Measurements from ENCODE around the gene YOD1. TPM values are rescaled to one million over a fixed set of nuclear protein-coding genes. Genes with fewer than 3 reads are reported as not detected.
A peak's percentile ranks its signal among the peaks of the same experiment; 100 is the strongest.

The YOD1 gene
- total and polyA plus RNA-seq, 2 of the 13 experiments (the other 11 are each of a cell fraction or from before 2014, with no cell fraction given) = 3.4 to 9.1 TPM

DNA sequence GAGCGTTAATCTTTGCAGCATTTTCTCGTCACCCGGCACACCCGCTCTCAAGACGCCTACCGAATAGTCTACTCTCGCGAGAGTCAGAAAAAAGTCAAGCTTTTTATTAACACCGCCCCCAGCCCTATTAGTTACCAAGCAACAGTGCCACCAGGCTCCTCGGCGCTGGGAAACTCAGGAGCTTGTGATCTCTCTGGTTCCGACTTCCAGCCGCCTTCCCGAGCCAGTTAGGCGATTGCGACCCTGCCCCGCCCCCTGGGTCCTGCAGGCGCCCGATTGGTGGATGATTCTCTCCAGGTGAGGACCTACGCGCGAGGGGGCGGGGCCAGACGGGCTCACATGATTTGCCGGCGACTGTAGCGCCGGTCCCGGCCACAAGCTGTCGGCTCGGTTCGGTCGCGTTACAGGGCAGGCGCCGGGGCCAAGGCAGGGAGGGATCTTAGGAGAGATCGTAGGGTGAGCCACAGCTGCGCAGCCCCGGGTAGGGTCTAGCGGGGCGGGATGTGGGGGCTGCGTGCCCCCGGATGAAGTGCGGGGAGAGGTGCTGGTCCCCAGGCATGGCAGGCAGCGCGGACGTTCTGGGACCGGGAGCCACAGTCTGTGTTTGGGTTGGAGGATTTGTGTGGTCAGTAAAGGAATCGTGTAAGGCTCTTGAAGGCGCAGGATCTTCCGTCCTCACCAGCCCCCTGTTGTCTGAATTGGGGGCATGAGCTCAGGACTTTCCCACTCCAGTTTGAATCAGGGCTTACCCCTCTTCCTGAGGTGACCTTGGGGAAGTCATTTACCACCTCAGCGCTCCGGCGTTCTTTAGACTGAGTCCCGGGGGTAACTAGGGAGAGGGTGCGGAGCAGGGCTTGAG is 2.1 kb upstream of the YOD1 start, which contains the start of gene PFKFB2 (continued):
- no peak for TF ChIP-seq HNF4A (CRISPR knock-in tag; IDR thresholded peaks at IDR 0.05)
- peak; percentile 75 for TF ChIP-seq NFYB (CRISPR knock-in tag; IDR thresholded peaks at IDR 0.05)
- peak; percentile 36; the same call in 1 of the 2 replicates for TF ChIP-seq NFKB2 (CRISPR knock-in tag; IDR thresholded peaks at IDR 0.05; ENCODE audit: borderline replicate concordance)
- no peak for TF ChIP-seq ZNF326 (CRISPR knock-in tag; IDR thresholded peaks at IDR 0.05; ENCODE audit: borderline replicate concordance)
- TF ChIP-seq, protein P1, sequence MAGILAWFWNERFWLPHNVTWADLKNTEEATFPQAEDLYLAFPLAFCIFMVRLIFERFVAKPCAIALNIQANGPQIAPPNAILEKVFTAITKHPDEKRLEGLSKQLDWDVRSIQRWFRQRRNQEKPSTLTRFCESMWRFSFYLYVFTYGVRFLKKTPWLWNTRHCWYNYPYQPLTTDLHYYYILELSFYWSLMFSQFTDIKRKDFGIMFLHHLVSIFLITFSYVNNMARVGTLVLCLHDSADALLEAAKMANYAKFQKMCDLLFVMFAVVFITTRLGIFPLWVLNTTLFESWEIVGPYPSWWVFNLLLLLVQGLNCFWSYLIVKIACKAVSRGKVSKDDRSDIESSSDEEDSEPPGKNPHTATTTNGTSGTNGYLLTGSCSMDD (CRISPR knock-in tag; IDR thresholded peaks at IDR 0.05) = no peak
- TF ChIP-seq XBP1 (CRISPR knock-in tag; IDR thresholded peaks at IDR 0.05) = no peak
- TF ChIP-seq, protein P2, sequence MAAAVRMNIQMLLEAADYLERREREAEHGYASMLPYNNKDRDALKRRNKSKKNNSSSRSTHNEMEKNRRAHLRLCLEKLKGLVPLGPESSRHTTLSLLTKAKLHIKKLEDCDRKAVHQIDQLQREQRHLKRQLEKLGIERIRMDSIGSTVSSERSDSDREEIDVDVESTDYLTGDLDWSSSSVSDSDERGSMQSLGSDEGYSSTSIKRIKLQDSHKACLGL (CRISPR knock-in tag; IDR thresholded peaks at IDR 0.05) = peak; percentile 68; the same call in 1 of the 2 replicates
- TF ChIP-seq ETV6 (CRISPR knock-in tag; conservative IDR thresholded peaks at IDR 0.05) = no peak
- no peak for TF ChIP-seq SP140L (CRISPR knock-in tag; IDR thresholded peaks at IDR 0.05; ENCODE audit: borderline replicate concordance)
- TF ChIP-seq, protein P3, sequence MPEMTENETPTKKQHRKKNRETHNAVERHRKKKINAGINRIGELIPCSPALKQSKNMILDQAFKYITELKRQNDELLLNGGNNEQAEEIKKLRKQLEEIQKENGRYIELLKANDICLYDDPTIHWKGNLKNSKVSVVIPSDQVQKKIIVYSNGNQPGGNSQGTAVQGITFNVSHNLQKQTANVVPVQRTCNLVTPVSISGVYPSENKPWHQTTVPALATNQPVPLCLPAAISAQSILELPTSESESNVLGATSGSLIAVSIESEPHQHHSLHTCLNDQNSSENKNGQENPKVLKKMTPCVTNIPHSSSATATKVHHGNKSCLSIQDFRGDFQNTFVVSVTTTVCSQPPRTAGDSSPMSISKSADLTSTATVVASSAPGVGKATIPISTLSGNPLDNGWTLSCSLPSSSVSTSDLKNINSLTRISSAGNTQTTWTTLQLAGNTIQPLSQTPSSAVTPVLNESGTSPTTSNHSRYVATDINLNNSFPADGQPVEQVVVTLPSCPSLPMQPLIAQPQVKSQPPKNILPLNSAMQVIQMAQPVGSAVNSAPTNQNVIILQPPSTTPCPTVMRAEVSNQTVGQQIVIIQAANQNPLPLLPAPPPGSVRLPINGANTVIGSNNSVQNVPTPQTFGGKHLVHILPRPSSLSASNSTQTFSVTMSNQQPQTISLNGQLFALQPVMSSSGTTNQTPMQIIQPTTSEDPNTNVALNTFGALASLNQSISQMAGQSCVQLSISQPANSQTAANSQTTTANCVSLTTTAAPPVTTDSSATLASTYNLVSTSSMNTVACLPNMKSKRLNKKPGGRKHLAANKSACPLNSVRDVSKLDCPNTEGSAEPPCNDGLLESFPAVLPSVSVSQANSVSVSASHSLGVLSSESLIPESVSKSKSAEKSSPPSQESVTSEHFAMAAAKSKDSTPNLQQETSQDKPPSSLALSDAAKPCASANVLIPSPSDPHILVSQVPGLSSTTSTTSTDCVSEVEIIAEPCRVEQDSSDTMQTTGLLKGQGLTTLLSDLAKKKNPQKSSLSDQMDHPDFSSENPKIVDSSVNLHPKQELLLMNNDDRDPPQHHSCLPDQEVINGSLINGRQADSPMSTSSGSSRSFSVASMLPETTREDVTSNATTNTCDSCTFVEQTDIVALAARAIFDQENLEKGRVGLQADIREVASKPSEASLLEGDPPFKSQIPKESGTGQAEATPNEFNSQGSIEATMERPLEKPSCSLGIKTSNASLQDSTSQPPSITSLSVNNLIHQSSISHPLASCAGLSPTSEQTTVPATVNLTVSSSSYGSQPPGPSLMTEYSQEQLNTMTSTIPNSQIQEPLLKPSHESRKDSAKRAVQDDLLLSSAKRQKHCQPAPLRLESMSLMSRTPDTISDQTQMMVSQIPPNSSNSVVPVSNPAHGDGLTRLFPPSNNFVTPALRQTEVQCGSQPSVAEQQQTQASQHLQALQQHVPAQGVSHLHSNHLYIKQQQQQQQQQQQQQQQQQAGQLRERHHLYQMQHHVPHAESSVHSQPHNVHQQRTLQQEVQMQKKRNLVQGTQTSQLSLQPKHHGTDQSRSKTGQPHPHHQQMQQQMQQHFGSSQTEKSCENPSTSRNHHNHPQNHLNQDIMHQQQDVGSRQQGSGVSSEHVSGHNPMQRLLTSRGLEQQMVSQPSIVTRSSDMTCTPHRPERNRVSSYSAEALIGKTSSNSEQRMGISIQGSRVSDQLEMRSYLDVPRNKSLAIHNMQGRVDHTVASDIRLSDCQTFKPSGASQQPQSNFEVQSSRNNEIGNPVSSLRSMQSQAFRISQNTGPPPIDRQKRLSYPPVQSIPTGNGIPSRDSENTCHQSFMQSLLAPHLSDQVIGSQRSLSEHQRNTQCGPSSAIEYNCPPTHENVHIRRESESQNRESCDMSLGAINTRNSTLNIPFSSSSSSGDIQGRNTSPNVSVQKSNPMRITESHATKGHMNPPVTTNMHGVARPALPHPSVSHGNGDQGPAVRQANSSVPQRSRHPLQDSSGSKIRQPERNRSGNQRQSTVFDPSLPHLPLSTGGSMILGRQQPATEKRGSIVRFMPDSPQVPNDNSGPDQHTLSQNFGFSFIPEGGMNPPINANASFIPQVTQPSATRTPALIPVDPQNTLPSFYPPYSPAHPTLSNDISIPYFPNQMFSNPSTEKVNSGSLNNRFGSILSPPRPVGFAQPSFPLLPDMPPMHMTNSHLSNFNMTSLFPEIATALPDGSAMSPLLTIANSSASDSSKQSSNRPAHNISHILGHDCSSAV (CRISPR knock-in tag; IDR thresholded peaks at IDR 0.05; ENCODE audit: borderline replicate concordance) = no peak
- no peak for TF ChIP-seq KLF6 (CRISPR knock-in tag; IDR thresholded peaks at IDR 0.05)
- TF ChIP-seq, protein P4, sequence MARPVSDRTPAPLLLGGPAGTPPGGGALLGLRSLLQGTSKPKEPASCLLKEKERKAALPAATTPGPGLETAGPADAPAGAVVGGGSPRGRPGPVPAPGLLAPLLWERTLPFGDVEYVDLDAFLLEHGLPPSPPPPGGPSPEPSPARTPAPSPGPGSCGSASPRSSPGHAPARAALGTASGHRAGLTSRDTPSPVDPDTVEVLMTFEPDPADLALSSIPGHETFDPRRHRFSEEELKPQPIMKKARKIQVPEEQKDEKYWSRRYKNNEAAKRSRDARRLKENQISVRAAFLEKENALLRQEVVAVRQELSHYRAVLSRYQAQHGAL (CRISPR knock-in tag; IDR thresholded peaks at IDR 0.05; ENCODE audit: not compliant biosample characterization) = no peak
- peak; percentile 89 for TF ChIP-seq TAF1 (CRISPR knock-in tag; IDR thresholded peaks at IDR 0.05)
- TF ChIP-seq, protein P5, sequence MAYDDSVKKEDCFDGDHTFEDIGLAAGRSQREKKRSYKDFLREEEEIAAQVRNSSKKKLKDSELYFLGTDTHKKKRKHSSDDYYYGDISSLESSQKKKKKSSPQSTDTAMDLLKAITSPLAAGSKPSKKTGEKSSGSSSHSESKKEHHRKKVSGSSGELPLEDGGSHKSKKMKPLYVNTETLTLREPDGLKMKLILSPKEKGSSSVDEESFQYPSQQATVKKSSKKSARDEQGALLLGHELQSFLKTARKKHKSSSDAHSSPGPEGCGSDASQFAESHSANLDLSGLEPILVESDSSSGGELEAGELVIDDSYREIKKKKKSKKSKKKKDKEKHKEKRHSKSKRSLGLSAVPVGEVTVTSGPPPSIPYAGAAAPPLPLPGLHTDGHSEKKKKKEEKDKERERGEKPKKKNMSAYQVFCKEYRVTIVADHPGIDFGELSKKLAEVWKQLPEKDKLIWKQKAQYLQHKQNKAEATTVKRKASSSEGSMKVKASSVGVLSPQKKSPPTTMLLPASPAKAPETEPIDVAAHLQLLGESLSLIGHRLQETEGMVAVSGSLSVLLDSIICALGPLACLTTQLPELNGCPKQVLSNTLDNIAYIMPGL (CRISPR knock-in tag; IDR thresholded peaks at IDR 0.05; ENCODE audit: borderline replicate concordance in 1 of 2, low read depth in 1 of 2) = peak; percentile 49 to 79
- peak; percentile 62; the same call in 1 of the 2 replicates for TF ChIP-seq DR1 (CRISPR knock-in tag; IDR thresholded peaks at IDR 0.05)
- TF ChIP-seq ZFP37 (CRISPR knock-in tag; IDR thresholded peaks at IDR 0.05; ENCODE audit: borderline replicate concordance) = no peak
